ENCODE results near the gene HCK. TPM values are rescaled to one million over a fixed set of nuclear protein-coding genes. Genes with fewer than 3 reads are reported as not detected.

Gene HCK
- total and polyA plus RNA-seq, 8 donors, result 0.42 to 12.9 (median 2.2) TPM

DNA sequence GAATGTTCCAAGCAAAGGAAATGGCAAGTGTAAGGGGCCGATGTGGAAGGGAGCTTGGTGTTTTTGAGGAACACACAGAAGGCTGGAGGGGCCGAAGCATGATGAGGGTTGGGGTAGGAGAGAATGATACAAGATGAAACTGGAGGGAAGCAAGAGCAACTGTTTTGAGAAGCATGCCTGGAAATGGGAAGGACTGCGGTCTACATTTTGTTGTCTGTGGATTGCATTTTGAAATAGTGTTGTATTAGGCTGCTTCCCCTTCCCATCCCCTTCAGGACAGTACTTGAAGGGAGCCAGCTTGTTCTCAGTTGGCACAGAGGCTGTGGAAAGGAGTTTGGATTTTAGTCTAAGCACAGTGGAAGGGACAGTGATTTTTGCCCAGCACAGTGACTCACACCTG is 59.7 kb downstream of the HCK start:
- no peaks in the 10 kb centered on the region for H3K9me3 ChIP-seq
- H3K27ac ChIP-seq, result no peak overlapping the region
- peaks cover 0 to 18% (median 4%) of the 10 kb centered on the region in 3 donors for H3K4me1 ChIP-seq
- no peaks in the 10 kb centered on the region for H3K36me3 ChIP-seq
- no peak overlapping the region for H3K4me3 ChIP-seq
- TF ChIP-seq, protein P1, sequence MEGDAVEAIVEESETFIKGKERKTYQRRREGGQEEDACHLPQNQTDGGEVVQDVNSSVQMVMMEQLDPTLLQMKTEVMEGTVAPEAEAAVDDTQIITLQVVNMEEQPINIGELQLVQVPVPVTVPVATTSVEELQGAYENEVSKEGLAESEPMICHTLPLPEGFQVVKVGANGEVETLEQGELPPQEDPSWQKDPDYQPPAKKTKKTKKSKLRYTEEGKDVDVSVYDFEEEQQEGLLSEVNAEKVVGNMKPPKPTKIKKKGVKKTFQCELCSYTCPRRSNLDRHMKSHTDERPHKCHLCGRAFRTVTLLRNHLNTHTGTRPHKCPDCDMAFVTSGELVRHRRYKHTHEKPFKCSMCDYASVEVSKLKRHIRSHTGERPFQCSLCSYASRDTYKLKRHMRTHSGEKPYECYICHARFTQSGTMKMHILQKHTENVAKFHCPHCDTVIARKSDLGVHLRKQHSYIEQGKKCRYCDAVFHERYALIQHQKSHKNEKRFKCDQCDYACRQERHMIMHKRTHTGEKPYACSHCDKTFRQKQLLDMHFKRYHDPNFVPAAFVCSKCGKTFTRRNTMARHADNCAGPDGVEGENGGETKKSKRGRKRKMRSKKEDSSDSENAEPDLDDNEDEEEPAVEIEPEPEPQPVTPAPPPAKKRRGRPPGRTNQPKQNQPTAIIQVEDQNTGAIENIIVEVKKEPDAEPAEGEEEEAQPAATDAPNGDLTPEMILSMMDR (IDR thresholded peaks at IDR 0.05), result no peak
- FAIRE-seq, result no peak
- no peak for ATAC-seq
- whole genome bisulfite sequencing, 2 donors, result 92 to 94% methylated on average over 3 of the region's 3 CpGs
- H3K27me3 ChIP-seq, result no peaks in the 10 kb centered on the region
- no peak for DNase-seq
- intact Hi-C loops (cut with DNase I), result no loop called here

DNA sequence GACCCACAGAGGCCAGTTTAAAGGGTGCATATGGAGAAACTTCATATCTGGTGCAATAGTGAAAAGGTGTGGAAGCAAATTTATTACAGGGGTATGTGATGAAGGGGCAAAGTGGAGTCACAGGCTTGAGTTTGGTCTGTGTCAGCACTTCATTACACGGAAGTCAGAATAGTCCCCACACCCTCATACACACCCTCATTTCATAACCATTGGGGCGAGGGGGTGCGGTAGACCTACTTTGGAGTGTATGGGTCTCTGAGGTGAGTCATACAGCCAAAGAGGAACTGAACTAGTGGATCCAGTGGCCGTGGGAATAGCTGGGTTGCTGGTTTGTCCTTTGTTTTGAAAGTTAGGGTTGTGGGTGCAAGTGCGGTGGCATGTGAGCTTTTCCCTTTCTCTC is 60.8 kb downstream of the HCK start:
- intact Hi-C loops (cut with DNase I), result no loop called here
- no peak overlapping the region for H3K27ac ChIP-seq
- no peaks in the 10 kb centered on the region for H3K36me3 ChIP-seq
- ATAC-seq (peak in 1 of 4 donors; percentile 9), FAIRE-seq (no peak), DNase-seq (no peak)
- H3K27me3 ChIP-seq, result no peaks in the 10 kb centered on the region
- TF ChIP-seq, protein P1 (IDR thresholded peaks at IDR 0.05), result no peak
- no peaks in the 10 kb centered on the region for H3K9me3 ChIP-seq
- H3K4me1 ChIP-seq, result peaks cover 0 to 23% (median 4%) of the 10 kb centered on the region in 3 donors
- no peak overlapping the region for H3K4me3 ChIP-seq
- 85 to 92% methylated on average over 5 of the region's 5 CpGs for WGBS, 2 donors

DNA sequence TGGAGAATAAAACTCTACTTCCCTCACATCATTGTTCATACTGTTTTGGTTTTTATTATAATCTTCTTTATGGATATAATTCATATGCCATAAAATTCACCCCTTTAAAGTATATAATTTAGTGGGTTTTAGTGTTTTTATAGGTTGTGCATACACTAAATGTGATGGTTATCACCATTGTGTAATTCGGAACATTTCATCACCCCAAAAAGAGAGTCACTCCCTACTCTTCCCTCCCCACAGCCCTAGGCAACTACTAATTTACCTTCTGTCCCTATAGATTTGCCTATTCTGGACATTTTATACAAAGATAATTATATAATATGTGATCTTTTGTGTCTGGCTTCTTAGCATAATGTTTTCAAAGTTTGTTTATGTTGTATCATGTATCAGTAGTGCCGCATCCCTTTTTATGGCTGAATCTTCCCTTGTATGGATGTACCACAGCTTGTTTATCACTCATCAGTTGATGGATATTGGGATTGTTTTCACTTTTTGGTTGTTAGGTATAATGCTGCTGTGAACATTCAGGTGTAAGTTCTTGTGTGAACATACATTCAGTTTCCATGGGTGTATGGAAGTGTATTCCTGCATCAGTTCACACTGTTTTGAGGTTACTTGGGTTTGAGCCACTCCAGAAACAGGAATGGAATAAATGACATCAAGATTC is 61.7 kb downstream of the HCK start:
- WGBS, 2 donors, result 88% methylated on average over 2 of the region's 2 CpGs
- TF ChIP-seq, protein P1 (IDR thresholded peaks at IDR 0.05), result no peak
- no peaks in the 10 kb centered on the region for H3K36me3 ChIP-seq
- DNase-seq (no peak), FAIRE-seq (no peak), ATAC-seq (no peak)
- H3K4me3 ChIP-seq, result no peak overlapping the region
- no peaks in the 10 kb centered on the region for H3K27me3 ChIP-seq
- intact Hi-C loops (cut with DNase I), result no loop called here
- no peak overlapping the region for H3K27ac ChIP-seq
- peaks cover 0 to 23% (median 4%) of the 10 kb centered on the region in 3 donors for H3K4me1 ChIP-seq
- H3K9me3 ChIP-seq, result no peaks in the 10 kb centered on the region

DNA sequence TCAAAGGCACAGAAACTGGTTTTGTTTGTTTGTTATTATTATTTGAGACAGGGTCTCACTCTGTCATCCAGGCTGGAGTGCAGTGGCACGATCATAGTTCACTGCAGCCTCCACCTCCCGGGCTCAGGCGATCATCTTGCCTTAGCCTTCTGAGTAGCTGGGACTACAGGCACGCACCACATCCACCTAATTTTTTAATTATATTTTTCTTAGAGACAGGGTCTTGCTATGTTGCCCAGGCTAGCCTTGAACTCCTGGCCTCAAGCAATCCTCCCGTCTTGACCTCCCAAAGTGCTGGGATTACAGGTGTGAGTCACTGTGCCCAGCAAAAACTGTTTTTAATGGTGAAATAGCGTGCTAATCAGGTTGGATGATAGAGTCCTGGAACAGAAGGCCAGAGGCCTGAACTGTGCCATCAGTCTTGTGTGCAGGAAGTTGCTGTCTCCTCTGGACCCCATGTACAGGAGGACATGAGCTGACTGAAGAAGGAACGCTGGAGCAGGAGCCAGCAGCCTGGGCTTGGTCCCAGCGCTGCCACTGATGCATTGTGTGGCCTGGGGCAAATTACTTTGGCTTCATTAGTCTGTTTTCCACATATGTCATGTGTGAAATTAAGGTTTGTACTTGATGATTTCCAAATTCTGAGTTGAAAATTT is 62.4 kb downstream of the HCK start:
- no peak overlapping the region for H3K27ac ChIP-seq
- H3K4me1 ChIP-seq, result peaks cover 0 to 23% (median 4%) of the 10 kb centered on the region in 3 donors
- no peak for ATAC-seq
- FAIRE-seq, result no peak
- H3K4me3 ChIP-seq, result no peak overlapping the region
- no peaks in the 10 kb centered on the region for H3K36me3 ChIP-seq
- WGBS, 2 donors, result 85 to 88% methylated on average over 8 of the region's 8 CpGs
- H3K9me3 ChIP-seq, result no peaks in the 10 kb centered on the region
- TF ChIP-seq, protein P1 (IDR thresholded peaks at IDR 0.05), result no peak
- H3K27me3 ChIP-seq, result no peaks in the 10 kb centered on the region
- DNase-seq, result no peak
- intact Hi-C loops (cut with DNase I), result no loop called here

DNA sequence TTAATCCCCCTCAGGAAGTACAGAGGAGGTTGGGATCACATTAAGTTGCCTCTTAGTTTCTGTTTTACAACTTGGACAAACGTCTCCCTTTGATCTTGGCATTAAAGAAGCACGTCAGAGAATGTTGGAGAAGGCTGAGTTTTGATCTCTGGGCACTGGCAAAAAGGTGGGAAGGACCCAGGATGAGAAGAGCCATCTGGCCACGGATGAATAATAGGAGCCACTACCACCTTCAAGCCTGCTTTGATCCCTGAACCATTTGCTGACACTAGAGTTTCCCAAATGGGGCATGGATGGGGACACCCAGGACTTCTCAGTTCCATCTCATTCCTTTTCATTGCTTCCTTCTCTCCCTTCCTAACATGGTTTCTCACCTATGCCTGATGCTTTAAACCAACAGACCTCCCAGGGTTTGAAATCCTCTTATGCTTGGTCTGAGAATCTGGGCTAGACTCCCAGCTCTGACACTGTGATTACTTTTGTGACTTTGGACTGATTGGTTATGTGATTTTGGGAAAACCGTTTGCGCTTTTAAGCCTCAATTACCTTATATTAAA is 63.2 kb downstream of the HCK start:
- WGBS, 2 donors, result 60 to 61% methylated on average over 5 of the region's 5 CpGs
- no peak for DNase-seq

More for the DNA sequence above, 63.2 kb downstream of the HCK start:
- Histone ChIP-seq H3K4me3 (no peak overlapping the region), H3K27ac (no peak overlapping the region), H3K4me1 (peaks cover 0 to 23% (median 4%) of the 10 kb centered on the region in 3 donors), H3K27me3 (no peaks in the 10 kb centered on the region), H3K36me3 (no peaks in the 10 kb centered on the region), H3K9me3 (no peaks in the 10 kb centered on the region)
- ATAC-seq, result peak in 1 of 4 donors; percentile 6
- TF ChIP-seq, protein P1 (IDR thresholded peaks at IDR 0.05), result no peak
- intact Hi-C loops (cut with DNase I), result no loop called here
- FAIRE-seq, result no peak

Data from pancreas (tissue), 10 donors.